Left colon (tissue), 2 donors: ENCODE measurements around the gene PRDM10. TPM values are rescaled to one million over a fixed set of nuclear protein-coding genes. Genes with fewer than 3 reads are reported as not detected.
"Not testable (repeated sequence)": the region's sequence is repeated elsewhere in the genome, so short reads cannot be mapped to it uniquely, and the experiment has no call there.

ENCODE experiments used
- ATAC-seq: fragments of 200-7000 bp; cut with Tn5 transposase; one replicate; pipeline ENCODE4 v1.9.1; 2020; ENCODE audit warnings: mild to moderate bottlenecking, moderate library complexity
- DNase-seq, 2 donors: peaks; one replicate each; pipeline ENCODE4 v3.0.0-alpha.2; 2020
- intact Hi-C, 2 donors: fragments of 100-400 bp; cut with DNase I in 1 of 2; cut with micrococcal nuclease in 1 of 2; formaldehyde crosslinking; loops; one replicate each; pipeline versions ENCODE4 v1.11.2 to v1.14.0; 2022; cut with DNase I, micrococcal nuclease
- long read RNA-seq: library from polyadenylated mRNA; unstranded; transcript quantifications from one replicate; pipeline ENCODE4 v2.0.0, GENCODE V29; 2021
- total RNA-seq, 2 donors: library from RNA; stranded (reverse); fragmentation: NEBNext Ultra II Directional; extraction: Animal tissue kit (Norgen Biotek cat#: 25700); gene quantifications; one replicate each; pipeline ENCODE4 v1.2.1, GENCODE V29; 2021
- donor health status: DM: no; HTN: no; CAD: no.
- donor health status: DM: yes; HTN: yes; CAD: no.

PRDM10 gene
- total RNA-seq, result 10 to 100 TPM; 11.8 to 12.1 TPM
- long read RNA-seq, partial matches to known transcripts, result 8 of 9 reads
- long read RNA-seq, other reads (novel, unspliced or antisense), result 1 of 9 reads

GRCh38 chr11:130002352-130002845, at the start of gene PRDM10:
Gene PRDM10, minus strand, starts transcription at chr11:130002835. Its CDS starts 41,871 bp downstream, at chr11:129960964.
- DNase-seq (peak; percentile 93 to 95), ATAC-seq (peak; percentile 68)
- intact Hi-C loops, result loop anchor here in 1 of 2 donors (10.0 kb wide), 1 partner anchor 72 kb away; no protein-coding TSS in a partner anchor

- no peak for ATAC-seq
- DNase-seq, result no peak
- intact Hi-C loops, result no loop called here
Observed at GRCh38 chr11:130051082-130051481, 48.4 kb upstream of the PRDM10 start.

- ATAC-seq, result no peak
- DNase-seq, result no peak
- intact Hi-C loops, result no loop called here
Observed at GRCh38 chr11:130050257-130050656, 47.6 kb upstream of the PRDM10 start.

- no peak for DNase-seq
- intact Hi-C loops, result no loop called here
- no peak for ATAC-seq
Observed at GRCh38 chr11:130049328-130049771, 46.7 kb upstream of the PRDM10 start.

GRCh38 chr11:130047141-130047540, 44.5 kb upstream of the PRDM10 start:
- intact Hi-C loops, result no loop called here
- DNase-seq, result no peak
- no peak for ATAC-seq

- intact Hi-C loops, result no loop called here
- ATAC-seq, result no peak
- no peak for DNase-seq
Observed at GRCh38 chr11:130043575-130043974, 40.9 kb upstream of the PRDM10 start.

GRCh38 chr11:130042093-130042591, 39.5 kb upstream of the PRDM10 start:
- ATAC-seq (peak; percentile 47), DNase-seq (no peak)
- intact Hi-C loops, result no loop called here

GRCh38 chr11:130040281-130040940, 37.8 kb upstream of the PRDM10 start:
- ATAC-seq (no peak), DNase-seq (no peak)
- intact Hi-C loops, result no loop called here

GRCh38 chr11:130037881-130038585, 35.4 kb upstream of the PRDM10 start:
- intact Hi-C loops, result no loop called here
- DNase-seq (no peak), ATAC-seq (no peak)

- intact Hi-C loops, result no loop called here
- DNase-seq, result no peak
- peak; percentile 100 for ATAC-seq
Observed at GRCh38 chr11:130037058-130037457, 34.4 kb upstream of the PRDM10 start.

GRCh38 chr11:130034236-130034635, 31.6 kb upstream of the PRDM10 start:
- DNase-seq (no peak), ATAC-seq (no peak)
- intact Hi-C loops, result no loop called here

- intact Hi-C loops, result no loop called here
- no peak for ATAC-seq
Observed at GRCh38 chr11:130032931-130033330, 30.3 kb upstream of the PRDM10 start.

GRCh38 chr11:130031945-130032344, 29.3 kb upstream of the PRDM10 start:
- intact Hi-C loops, result no loop called here
- ATAC-seq, result no peak
- DNase-seq, result no peak

More at GRCh38 chr11:130032931-130033330, 30.3 kb upstream of the PRDM10 start:
- no peak for DNase-seq

- ATAC-seq (no peak), DNase-seq (no peak)
- intact Hi-C loops, result no loop called here
Observed at GRCh38 chr11:130031056-130031455, 28.4 kb upstream of the PRDM10 start.

- intact Hi-C loops, result no loop called here
- DNase-seq, result no peak
Observed at GRCh38 chr11:130029137-130029536, 26.5 kb upstream of the PRDM10 start.

GRCh38 chr11:130025371-130025770, 22.7 kb upstream of the PRDM10 start:
- ATAC-seq, result no peak
- no peak for DNase-seq
- intact Hi-C loops, result no loop called here

More at GRCh38 chr11:130029137-130029536, 26.5 kb upstream of the PRDM10 start:
- no peak for ATAC-seq

GRCh38 chr11:130024361-130024760, 21.7 kb upstream of the PRDM10 start:
- intact Hi-C loops, result no loop called here
- ATAC-seq (no peak), DNase-seq (no peak)

- intact Hi-C loops, result no loop called here
- ATAC-seq (no peak), DNase-seq (no peak)
Observed at GRCh38 chr11:130023204-130023603, 20.6 kb upstream of the PRDM10 start.

- ATAC-seq (no peak), DNase-seq (no peak)
- intact Hi-C loops, result no loop called here
Observed at GRCh38 chr11:130022799-130023198, 20.2 kb upstream of the PRDM10 start.

GRCh38 chr11:130021606-130022005, 19.0 kb upstream of the PRDM10 start:
- DNase-seq, intact Hi-C loops, ATAC-seq: not testable (repeated sequence)
